ENCODE measurements around the gene MOSMO. TPM values are rescaled to one million over a fixed set of nuclear protein-coding genes. Genes with fewer than 3 reads are reported as not detected.
A peak's percentile ranks its signal among the peaks of the same experiment; 100 is the strongest.
"Not testable (repeated sequence)": the region's sequence is repeated elsewhere in the genome, so short reads cannot be mapped to it uniquely, and the experiment has no call there.

The MOSMO gene
- polyA plus RNA-seq, 5 donors = 19.5 to 34.3 (median 27.6) TPM

DNA sequence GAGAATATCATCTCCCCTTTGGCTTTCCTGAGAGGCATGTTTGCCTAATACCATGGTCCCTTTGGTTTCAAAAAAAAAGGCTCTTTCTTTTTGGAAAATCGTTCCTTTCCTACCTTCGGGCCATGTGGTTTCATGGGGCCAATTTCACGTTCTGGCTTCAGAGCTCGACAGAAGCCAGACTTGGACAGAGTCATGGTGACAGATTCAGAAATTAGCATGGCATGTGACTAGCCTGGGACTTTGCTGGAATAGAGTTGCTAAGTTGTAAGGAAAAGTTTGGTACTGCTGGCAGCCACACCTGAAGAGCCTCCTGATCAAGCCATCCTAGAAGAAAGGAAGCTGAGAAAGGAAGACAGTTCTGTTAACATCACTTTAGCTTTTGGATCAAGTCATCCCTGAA lies 82.0 kb downstream of the MOSMO start:
- DNase-seq = no peak

DNA sequence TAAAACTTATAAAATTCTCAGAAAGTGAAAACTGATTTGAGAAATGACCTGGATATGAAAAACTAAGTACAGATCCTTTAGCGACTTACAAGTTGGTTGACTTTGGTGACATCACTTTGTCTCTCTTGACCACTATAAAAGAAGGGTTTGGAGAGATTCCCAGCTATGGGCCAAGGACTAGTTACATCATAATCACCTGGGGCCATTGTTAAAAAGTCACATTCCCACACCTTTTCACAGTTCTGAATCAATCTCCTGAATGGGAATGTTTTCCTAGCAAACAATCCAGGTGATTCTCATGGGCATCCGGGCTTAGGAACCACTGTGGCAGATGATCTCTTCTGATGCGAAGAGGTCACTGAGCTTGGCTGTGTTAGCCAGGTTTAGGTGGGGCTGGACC lies 83.8 kb downstream of the MOSMO start:
- DNase-seq = no peak

DNA sequence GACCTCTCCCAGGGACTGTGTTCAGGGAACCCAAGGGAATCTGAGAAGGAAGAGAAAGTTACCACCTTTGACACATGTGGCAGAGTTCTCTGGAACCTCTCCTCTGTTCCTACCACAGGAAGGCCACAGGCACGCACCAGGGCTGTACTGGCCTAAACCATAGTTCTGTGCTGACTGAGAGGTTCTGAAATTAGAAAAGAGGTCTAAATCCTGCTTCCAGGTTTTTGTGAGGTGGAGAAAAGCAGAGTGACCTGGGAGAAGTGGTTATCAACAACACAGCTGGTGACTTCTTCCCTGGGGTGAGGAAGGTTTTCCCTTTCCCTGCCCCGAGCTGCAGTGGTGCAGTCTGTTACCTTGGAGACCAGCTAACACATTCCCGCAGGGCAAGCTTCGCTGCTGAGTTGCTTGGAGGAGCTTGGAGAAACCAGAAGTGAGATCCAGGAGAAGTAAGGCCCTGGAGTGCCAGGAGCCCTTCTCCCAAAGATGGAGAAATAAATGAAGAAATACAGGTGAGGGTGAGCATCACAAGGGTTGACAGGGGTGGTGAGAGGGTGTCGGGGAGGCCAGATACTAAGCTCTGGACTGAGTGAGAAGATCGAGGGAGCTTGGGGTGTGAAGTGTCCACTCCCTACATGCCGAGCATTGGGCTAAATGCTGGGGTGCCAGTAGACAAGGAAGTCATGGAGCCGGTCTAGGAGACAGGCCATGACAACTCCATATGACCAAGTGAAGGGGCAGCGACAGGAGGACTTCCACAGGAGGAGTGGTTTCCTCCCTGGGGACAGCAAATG lies 84.4 kb downstream of the MOSMO start, which contains the start of gene VWA3A:
VWA3A (plus strand) TSS at position 399 of the 791 bp plus-strand sequence; CDS start at position 496, 97 bp downstream.
- peak; percentile 49 to 55 for DNase-seq

DNA sequence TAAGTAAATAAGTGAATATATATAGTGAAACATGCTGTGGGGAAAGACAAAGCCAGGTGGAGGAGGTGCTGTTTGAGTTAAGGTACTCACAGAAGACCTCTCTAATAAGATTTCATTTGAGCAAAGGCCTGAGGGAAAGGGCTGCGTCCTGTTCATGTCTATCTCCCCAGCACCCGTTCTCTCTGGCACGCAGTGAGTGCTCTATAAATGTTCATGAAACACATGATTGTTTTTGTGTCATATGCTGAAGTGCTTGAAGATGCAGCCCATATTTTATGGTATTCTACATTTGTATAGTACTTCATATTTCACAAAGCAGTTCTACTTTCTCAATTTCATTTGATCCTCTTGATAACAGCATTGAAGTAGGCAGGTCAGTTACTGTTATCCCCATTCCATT lies 85.4 kb downstream of the MOSMO start:
- DNase-seq = no peak

DNA sequence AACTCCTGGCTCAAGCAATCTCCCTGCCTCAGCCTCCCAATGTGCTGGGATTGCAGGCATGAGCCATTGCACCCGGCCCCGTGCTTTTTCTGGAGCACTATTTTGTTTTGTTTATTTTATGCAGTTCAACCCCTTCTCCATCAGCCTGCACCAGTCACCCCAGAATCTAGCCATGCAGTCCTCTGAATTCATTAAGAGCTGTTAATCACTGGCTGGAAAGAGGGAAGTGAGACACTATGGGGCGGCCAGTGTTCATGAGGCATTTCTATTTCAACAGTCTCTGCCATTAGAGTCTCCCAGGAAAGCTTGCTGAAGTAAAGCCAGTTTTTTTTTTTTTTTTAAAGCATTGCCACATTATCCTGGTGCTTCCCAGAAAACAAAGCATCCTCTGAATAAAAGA lies 86.1 kb downstream of the MOSMO start:
- DNase-seq = no peak

DNA sequence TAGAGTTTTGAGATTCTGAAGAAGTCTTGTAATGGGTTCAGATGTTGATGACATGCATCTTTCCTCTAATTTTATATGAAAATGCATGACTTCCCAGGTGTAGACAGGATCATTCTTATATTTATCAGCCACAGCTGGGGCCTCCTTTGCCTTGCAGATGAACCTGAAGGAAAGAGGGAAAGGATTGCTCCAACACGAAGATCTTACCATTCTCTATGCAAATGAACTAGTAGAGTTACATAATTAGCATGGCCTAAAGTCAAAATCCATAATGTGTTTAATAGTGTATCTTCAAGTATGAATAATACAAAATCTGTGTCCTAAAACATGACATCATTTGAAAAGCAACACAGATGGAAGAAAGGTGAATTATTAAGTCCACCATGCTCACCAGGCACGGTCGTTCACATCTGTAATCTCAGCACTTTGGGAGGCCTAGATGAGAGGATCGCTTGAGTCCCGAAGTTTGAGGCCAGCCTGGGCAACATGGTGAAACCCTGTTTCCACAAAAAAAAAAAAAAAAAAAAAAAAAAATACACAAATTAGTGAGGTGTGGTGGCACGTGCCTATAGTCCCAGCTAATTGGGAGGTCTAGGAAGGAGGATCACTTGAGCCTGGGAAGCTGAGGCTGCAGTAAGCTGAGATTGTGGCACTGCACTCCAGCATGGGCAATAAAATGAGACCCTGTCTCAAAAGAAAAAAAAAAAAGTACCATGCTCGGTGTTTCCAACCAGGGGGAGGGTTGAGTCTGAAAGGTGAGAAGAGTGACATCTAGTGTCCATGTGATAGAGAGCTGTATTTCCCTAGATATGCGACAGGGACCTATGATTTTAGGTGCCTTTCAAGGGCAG lies 90.7 kb downstream of the MOSMO start:
- peak in 1 of 2 donors; percentile 28 for DNase-seq

DNA sequence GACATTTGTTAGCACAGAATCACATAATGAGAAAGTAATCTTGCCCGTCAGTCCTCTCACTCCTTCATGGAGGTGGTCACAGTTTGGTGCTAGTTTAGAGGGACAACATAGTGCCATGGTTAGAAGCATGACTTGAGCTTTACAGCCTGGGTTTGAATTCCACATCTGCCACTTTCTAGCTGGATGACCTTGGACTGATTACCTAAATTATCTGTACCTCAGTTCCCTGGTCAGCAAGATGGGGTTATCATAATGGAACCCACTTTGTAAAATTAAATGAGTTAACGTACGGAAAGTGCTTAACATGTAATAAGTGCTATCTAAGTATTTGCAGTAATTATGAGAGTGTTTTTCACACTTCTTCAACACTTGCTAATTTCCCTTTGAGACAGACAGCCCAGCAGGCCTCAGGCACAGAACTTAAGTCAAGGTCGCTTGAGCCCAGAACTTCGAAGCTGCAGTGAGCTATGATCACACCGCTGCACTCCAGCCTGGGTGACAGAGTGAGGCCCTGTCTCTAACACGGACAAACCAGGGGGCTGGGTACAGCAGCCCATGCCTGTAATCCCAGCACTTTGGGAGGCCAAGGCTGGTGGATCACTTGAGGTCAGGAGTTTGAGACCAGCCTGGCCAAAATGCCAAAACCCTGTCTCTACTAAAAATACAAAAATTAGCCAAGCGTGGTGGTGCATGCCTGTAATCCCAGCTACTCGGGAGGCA lies 91.5 kb downstream of the MOSMO start:
- DNase-seq = no peak

DNA sequence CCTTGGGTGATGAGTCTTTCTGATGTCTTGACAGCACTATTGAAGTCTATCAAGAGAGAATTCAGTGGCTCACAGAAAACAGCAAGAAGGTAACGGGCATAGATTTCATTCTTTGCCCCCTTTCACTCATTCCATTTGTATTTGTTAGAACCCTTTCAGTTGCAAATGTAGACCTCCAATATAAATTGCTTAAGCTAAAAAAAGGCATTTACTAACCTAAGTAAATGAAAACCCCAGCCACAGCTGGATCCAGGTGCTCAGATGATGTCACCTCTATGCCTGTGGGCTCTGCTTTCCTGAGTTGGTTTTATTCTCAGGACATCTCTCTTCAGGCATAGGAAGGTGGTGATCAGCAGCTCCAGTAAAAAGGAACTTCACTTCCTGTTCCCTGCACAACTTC lies 95.5 kb downstream of the MOSMO start:
- DNase-seq = no peak

DNA sequence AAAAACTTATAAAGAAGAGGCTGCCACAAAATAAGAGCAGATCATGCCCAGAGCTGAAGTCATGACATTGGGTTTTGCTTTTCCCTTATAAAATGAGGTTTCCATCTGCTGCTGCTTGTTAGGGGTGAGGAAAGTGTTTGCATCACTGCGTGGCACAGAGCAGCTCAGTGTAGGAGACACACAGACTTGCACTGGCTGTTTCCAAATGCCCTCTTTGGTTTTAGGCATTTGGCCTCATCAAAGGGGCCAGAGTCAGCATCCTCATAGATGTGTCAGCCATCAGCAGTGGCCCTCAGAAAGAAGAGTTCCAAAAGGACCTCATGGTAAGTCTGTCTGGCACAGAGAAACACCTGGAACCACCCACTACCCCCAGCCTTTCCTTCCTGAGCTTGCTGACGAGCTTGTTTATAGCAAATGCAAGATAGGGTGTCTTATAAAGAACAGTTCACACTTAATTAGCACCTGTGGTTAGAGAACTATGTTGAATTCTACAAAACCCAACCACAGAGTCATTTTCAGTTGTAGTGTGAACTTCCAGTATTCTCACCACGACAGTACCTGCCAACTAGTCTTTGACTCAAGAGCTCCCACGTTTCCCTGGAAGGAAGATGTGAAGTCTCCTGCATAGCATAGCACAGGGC lies 101.5 kb downstream of the MOSMO start:
- DNase-seq = no peak

DNA sequence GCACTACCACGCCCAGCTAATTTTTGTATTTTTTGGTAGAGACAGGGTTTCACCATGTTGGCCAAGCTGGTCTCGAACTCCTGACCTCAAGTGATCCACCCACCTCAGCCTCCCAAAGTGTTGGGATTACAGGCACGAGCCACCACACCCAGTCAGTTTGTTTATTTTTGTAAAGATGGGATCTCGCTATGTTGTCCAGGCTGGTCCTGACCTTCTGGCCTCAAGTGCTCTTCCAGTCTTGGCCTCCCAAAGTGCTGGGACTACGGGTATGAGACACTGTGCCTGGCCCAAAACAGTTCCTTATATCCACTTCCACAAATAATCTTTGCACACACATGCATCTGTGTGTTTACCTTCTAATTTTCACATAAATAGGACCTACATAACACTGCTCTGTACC lies 103.7 kb downstream of the MOSMO start:
- DNase-seq = not testable (repeated sequence)

DNA sequence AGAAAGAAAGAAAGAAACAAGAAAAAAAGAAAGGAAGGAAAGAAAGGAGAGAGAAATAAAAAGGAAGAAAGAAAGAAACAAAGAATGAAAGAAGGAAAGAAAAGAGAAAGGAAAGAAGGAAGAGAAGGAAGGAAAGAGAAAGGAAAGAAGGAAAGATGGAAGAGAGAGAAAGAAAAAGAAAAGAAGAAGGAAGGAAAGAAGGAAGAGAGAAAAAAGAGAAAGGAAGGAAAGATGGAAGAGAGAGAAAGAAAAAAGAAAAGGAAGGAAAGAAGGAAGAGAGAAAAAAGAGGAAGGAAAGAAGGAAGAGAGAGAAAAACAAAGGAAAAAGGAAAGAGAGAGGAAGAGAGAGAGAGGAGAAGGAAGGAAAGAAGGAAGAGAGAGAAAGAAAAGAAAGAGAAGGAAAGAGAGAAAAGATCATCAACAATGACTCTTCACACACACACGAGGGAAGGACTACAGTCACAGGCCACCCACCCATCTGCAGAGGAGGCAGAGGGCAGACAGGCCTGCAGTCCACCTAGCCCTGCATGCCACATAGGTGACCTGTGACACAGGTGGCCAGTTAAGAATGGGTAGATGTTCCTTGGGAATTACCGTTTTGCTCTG lies 108.3 kb downstream of the MOSMO start:
- DNase-seq = no peak

DNA sequence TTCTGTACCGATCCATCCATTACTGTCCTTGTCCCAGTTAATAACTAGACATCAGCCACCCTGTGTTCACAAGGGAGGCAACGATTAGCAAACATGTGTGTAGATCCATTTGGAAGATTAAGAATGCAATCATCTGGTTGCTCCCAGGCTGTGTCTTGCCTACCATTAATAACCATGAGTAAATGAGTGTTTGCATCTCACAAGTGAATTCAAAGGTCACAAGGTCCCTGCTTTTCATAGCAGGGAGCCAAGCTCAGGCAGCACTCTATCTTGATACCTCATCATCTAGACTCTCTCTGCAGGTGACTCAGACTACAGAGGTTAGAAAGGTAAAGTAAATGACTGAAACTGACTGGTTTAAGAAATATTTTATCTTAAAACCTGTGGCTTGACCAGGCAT lies 109.7 kb downstream of the MOSMO start:
- DNase-seq = no peak

DNA sequence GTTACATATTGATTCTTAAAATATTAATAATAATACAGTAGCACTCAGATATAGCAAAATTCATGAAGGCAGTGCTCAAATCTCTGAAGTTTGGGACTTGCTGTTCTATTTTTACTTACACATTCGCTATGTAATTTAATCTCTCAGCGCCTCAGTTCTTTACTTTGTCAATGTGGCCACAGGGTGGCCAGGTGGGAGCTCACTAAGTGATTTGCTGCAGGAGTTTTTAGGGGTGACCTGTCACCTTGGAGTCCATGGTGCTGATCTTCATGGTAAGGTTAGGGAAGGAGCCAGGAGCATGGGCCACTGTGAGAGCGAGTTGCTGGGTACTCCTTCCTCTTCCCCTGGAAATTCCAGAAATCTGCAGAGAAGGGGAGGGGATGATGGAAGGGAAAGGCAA lies 112.5 kb downstream of the MOSMO start:
- no peak for DNase-seq

DNA sequence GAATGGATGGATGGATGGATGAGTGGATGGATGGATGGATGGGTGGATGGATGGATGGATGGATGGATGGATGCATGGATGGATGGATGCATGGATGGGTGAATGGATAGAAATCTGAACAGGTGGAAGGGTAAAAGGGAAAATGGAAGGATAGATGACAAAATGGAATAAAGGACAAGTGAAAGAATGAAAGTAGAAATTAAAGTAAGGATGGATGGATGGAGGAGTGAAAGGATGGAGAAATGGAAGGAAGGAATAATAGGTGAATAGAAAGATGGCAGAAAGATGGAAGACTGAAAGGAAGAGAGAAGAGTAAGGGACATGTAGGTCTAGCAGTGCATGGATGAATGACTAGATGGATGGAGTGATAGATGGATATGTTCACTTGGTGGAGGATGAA lies 114.3 kb downstream of the MOSMO start:
- no peak for DNase-seq

DNA sequence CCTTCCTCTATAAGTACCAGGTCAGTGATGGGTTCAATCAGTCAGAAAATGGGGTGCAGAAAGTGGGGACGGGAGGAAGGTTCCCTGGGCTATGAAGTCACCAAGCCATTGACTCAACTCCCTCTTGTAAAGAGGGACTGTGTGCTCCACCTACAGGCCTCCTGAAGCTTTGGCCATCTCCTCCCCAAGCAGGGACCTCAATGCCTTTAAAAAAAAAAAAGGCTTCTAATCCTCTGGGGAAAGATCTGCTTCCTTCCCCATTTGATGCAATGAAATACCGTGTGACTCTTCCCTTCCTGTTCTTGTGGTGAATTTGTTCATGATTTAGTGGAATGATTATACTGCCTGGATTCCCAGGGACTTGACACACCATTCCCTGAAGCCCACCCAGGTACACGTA lies 115.2 kb downstream of the MOSMO start:
- no peak for DNase-seq

DNA sequence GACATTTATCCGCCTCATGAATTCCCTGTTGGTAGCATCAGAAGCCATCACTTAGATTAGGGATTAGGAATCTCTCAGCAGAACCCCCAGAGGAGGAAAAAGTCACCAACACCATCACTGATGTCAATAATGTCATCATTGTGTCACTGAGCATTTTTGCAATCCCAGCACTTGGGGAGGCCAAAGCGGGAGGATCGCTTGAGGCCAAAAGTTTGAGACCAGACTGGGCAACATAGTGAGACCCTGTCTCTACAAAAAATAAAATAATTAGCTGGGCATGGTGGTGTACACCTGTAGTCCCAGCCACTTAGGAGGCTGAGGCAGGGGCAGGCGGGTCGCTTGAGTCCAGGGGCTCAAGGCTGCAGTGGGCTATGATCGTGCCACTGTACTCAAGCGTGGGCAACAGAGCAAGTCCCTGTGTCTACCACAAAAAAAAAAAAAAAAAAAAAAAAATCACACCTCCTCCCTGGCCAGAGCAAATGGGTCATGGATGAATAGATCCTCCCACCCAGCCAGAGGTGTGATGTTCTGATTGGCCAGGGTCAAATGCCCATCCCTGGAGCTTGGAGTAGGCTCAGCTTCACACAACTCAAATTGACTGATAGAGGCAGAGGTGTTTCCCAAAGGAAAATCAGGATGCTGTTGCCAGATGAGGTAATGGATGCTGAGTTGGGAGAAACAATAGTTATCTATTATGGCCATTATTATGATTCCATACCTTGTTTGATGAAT lies 116.0 kb downstream of the MOSMO start:
- no peak for DNase-seq

DNA sequence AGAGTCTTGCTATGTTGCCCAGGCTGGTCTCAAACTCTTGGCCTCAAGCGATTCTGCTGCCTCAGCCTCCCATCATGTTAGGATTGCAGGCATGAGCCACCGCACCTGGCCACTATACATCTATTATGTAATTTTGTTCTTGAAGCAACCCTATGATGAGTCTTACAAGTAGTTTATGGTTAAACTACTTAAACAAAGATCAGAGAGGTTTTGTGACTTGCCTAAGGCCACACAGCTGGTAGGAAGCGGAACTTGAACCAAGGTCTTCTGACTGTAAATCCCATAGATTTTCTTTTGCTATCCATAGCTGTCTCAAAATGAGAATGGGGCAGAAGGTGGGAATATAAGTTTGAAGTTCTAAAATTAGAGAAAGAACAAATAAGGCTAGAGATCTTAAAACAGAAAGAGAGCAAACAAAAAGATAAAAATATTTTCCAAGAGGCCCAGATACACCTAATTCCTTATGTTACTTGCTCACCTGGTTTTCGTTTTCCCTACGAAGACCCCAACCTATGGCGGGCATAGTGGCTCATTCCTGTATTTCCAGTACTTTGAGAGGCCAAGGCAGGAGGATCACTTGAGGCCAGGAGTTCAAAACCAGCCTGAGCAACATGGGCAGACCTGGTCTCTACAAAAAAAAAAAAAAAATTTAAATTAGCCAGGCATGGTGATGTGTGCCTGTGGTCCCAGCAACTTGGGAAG lies 116.8 kb downstream of the MOSMO start:
- DNase-seq = no peak

DNA sequence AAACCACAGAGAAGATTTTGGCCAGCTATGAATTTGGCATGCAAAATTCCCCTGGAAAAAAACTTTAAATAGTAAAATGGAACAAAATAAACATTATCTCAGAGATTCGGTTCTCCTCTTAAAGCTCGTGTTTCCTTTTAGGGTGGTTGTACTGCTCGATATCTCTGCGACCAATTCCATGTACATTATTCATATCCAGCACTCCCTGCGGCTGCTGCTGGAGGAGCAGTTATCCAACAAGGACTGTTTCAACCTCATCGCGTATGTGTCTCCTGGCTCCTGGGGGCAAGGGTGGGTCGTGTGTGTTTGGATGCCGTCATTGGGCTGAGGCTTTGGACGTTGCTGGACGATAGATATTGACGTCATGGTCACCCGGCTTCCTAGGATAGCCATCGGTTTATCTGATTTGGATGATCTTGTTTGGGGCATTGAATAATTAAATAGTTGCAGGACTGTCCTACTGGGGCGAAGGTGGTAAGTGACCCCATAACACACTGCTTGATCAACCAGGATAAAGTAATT lies 118.2 kb downstream of the MOSMO start:
- no peak for DNase-seq

DNA sequence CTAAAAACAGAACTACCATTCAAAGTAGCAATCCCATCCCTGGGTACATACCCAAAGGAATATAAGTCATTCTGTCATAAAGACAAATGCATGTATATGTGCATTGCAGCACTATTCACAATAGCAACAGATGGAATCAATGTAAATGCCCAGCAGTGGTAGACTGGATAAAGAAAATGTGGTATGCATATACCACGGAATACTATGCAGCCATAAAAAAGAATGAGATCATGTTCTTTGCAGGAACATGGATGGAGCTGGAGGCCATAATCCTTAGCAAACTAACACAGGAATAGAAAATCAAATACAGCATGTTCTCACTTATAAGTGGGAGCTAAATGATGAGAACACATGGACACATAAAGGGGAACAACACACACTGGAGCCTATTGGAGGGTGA lies 120.6 kb downstream of the MOSMO start:
- not testable (repeated sequence) for DNase-seq

DNA sequence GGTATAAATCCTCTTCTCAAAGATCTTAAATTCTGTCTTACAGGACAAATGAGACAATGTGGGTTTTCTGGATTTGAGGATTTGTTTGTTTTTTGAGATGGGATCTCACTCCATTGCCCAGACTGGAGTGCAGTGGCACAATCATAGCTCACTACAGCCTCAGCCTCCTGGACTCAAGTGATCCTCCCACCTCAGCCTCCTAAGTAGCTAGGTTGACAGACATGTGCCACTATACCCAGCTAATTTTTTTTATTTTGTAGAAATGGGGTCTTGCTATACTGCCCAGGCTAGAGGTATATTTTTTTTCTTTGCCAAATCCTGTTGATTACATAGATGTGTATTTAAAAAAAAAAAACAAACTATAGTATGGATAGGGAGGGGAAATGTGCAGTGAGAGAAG lies 122.6 kb downstream of the MOSMO start:
- DNase-seq = no peak

Measured in right lung (tissue), 5 donors.